HCT116 (cell line): ENCODE data around the gene OPHN1. TPM values are rescaled to one million over a fixed set of nuclear protein-coding genes. Genes with fewer than 3 reads are reported as not detected.

Experiments used
- ATAC-seq: fragments of 200-7000 bp; cut with Tn5 transposase; 2 replicates; pipeline ENCODE4 v1.9.1; 2020; ENCODE audit warnings: mild to moderate bottlenecking, moderate library complexity
- BruUV-seq: library from RNA; stranded (reverse); fragments of 400-500 nt; replicated peaks from 2 replicates; lab custom pipeline; 2021; lab: Mats Ljungman, UMichigan
- CTCF ChIA-PET: fragments of 300-600 bp; sonication (Branson Sonifier 250); formaldehyde crosslinking; loops from one replicate; lab custom pipeline; 2021; ENCODE audit warnings: antibody characterized with exemption; lab: Charles Lee
- POLR2A ChIA-PET: fragments of 300-600, 350-600 bp; sonication (Branson Sonifier 250); formaldehyde crosslinking; loops from one replicate; lab custom pipeline; 2021; ENCODE audit warnings: antibody characterized with exemption; lab: Charles Lee
- RAD21 ChIA-PET, 2 experiments: fragments of 300-600 bp; sonication (Branson Sonifier 250); formaldehyde crosslinking; loops; one replicate each; lab custom pipeline; 2023; ENCODE audit warnings: low total read pairs in 2 of 2; ENCODE audit not compliant: uncharacterized antibody in 2 of 2, unreplicated experiment in 2 of 2, low non-redundant PET in 1 of 2; lab: Charles Lee
- DNase-seq: peaks from one replicate; pipeline ENCODE4 v3.0.0-alpha.2; 2010; ENCODE audit warnings: low read depth, low spot score
- H2AFZ ChIP-seq: fragments of 200-600 bp; shearing (Covaris generic), sonication (generic); 2 replicates; pipeline ENCODE4 v1.6.1; 2017; ENCODE audit warnings: low read depth, mixed run types, mixed read lengths, antibody characterized with exemption, low read length; ENCODE audit not compliant: poor library complexity, severe bottlenecking
- H3K27ac ChIP-seq: 2 replicates; pipeline ENCODE4 v1.5.1; 2012; ENCODE audit warnings: low read depth, low read length
- H3K27me3 ChIP-seq: fragments of 200-600 bp; sonication (generic); 2 replicates; pipeline ENCODE4 v1.6.1; 2016; ENCODE audit warnings: mixed run types, low read length, mixed read lengths; ENCODE audit not compliant: insufficient read depth
- H3K36me3 ChIP-seq, 2 experiments: fragments of 200-500 bp in 1 of 2; fragments of 200-600 bp in 1 of 2; sonication (Bioruptor generic) in 1 of 2; sonication (generic) in 1 of 2; 2 replicates each; pipeline versions ENCODE4 v1.5.1 to v1.6.1; 2014 to 2016; ENCODE audit warnings: low read length in 2 of 2, inconsistent platforms in 1 of 2, mixed read lengths in 1 of 2, mixed run types in 1 of 2; ENCODE audit not compliant: insufficient read depth in 2 of 2, control insufficient read depth in 1 of 2
- H3K4me1 ChIP-seq, 2 experiments: fragments of 200-600 bp in 1 of 2; sonication (generic) in 1 of 2; 2 replicates each; pipeline versions ENCODE4 v1.5.1 to v1.6.1; 2012 to 2017; ENCODE audit warnings: low read length in 2 of 2, inconsistent platforms in 1 of 2, mild to moderate bottlenecking in 1 of 2, mixed read lengths in 1 of 2, mixed run types in 1 of 2, moderate library complexity in 1 of 2; ENCODE audit not compliant: insufficient read depth in 2 of 2, control insufficient read depth in 1 of 2
- H3K4me2 ChIP-seq: fragments of 200-600 bp; sonication (generic); 2 replicates; pipeline ENCODE4 v1.6.1; 2017; ENCODE audit warnings: mixed run types, low read length, mixed read lengths
- H3K4me3 ChIP-seq, 2 experiments: fragments of 200-600 bp in 1 of 2; sonication (generic) in 1 of 2; replicated peaks in 1 of 2; 2 replicates each; pipeline ENCODE4 v1.5.1; 2011 to 2016; ENCODE audit warnings: low read length in 2 of 2, control low read depth in 1 of 2, low read depth in 1 of 2, mild to moderate bottlenecking in 1 of 2, mixed read lengths in 1 of 2, mixed run types in 1 of 2
- H3K79me2 ChIP-seq: fragments of 200-600 bp; sonication (generic); 2 replicates; pipeline ENCODE4 v1.6.1; 2017; ENCODE audit warnings: mild to moderate bottlenecking, mixed run types, low read length, moderate library complexity, mixed read lengths; ENCODE audit not compliant: insufficient read depth
- H3K9ac ChIP-seq: fragments of 200-600 bp; sonication (generic); 2 replicates; pipeline ENCODE4 v1.6.1; 2016; ENCODE audit warnings: low read length, mixed read lengths
- H3K9me2 ChIP-seq: fragments of 200-600 bp; sonication (generic), shearing (Covaris generic); 2 replicates; pipeline ENCODE4 v1.6.1; 2017; ENCODE audit warnings: mixed run types, mild to moderate bottlenecking, moderate library complexity; ENCODE audit not compliant: insufficient read depth
- H3K9me3 ChIP-seq, 2 experiments: fragments of 200-500 bp in 1 of 2; fragments of 200-600 bp in 1 of 2; sonication (Bioruptor generic) in 1 of 2; sonication (generic) in 1 of 2; 2 replicates each; pipeline ENCODE4 v1.6.1; 2014 to 2017; ENCODE audit warnings: low read length in 2 of 2, mixed read lengths in 2 of 2, inconsistent platforms in 1 of 2, low read depth in 1 of 2, mild to moderate bottlenecking in 1 of 2, mixed run types in 1 of 2, moderate library complexity in 1 of 2; ENCODE audit not compliant: control insufficient read depth in 1 of 2, insufficient read depth in 1 of 2
- H4K20me1 ChIP-seq: fragments of 200-600 bp; sonication (generic), shearing (Covaris generic); 2 replicates; pipeline ENCODE4 v1.6.1; 2017; ENCODE audit warnings: mixed run types, mild to moderate bottlenecking, moderate library complexity; ENCODE audit not compliant: insufficient read depth
- ATF3 ChIP-seq: IDR thresholded peaks from 2 replicates; pipeline ENCODE4 v1.6.1; 2012
- CBX3 ChIP-seq: IDR thresholded peaks from 2 replicates; pipeline ENCODE4 v1.6.1; 2012; ENCODE audit warnings: low read depth
- CEBPB ChIP-seq: IDR thresholded peaks from 2 replicates; pipeline ENCODE4 v1.6.1; 2012; ENCODE audit warnings: low read depth
- CTCF ChIP-seq, 3 experiments: fragments of 200-600 bp in 1 of 3; sonication (generic) in 1 of 3; IDR thresholded peaks in 2 of 3; conservative IDR thresholded peaks in 1 of 3; 2 replicates each; pipeline ENCODE4 v1.5.1; 2012 to 2017; ENCODE audit warnings: low read depth in 2 of 3, low read length in 2 of 3, antibody characterized with exemption in 1 of 3, borderline replicate concordance in 1 of 3, control low read depth in 1 of 3, mild to moderate bottlenecking in 1 of 3, mixed read lengths in 1 of 3, mixed run types in 1 of 3, moderate library complexity in 1 of 3; ENCODE audit not compliant: insufficient read depth in 1 of 3
- EGR1 ChIP-seq: IDR thresholded peaks from 2 replicates; pipeline ENCODE4 v1.6.1; 2012; ENCODE audit warnings: low read depth
- ELF1 ChIP-seq: IDR thresholded peaks from 2 replicates; pipeline ENCODE4 v1.6.1; 2012; ENCODE audit warnings: low read depth, borderline replicate concordance
- EZH2 ChIP-seq: fragments of 200-600 bp; sonication (generic); IDR thresholded peaks from 2 replicates; pipeline ENCODE4 v1.6.1; 2017; ENCODE audit warnings: antibody characterized with exemption, mixed run types
- EZH2phosphoT487 ChIP-seq: fragments of 200-600 bp; IDR thresholded peaks from 2 replicates; pipeline ENCODE4 v1.6.1; 2018; ENCODE audit warnings: antibody characterized with exemption, borderline replicate concordance
- FOSL1 ChIP-seq: IDR thresholded peaks from 2 replicates; pipeline ENCODE4 v1.6.1; 2012; ENCODE audit warnings: low read depth
- JUND ChIP-seq: IDR thresholded peaks from 2 replicates; pipeline ENCODE4 v1.6.1; 2012
- MAX ChIP-seq: IDR thresholded peaks from 2 replicates; pipeline ENCODE4 v1.6.1; 2012
- POLR2A ChIP-seq: IDR thresholded peaks from 2 replicates; pipeline ENCODE4 v1.7.0; 2011; ENCODE audit warnings: borderline replicate concordance; ENCODE audit not compliant: insufficient read depth, insufficient read length; ENCODE audit errors: extremely low read depth
- SIN3A ChIP-seq: IDR thresholded peaks from 2 replicates; pipeline ENCODE4 v1.6.1; 2012; ENCODE audit warnings: low read depth
- SP1 ChIP-seq: IDR thresholded peaks from 2 replicates; pipeline ENCODE4 v1.6.1; 2012; ENCODE audit warnings: low read depth
- SRF ChIP-seq: IDR thresholded peaks from 2 replicates; pipeline ENCODE4 v1.6.1; 2012; ENCODE audit warnings: low read depth
- TCF7L2 ChIP-seq: IDR thresholded peaks from 2 replicates; pipeline ENCODE4 v1.7.0; 2011; ENCODE audit warnings: borderline replicate concordance, inconsistent platforms; ENCODE audit not compliant: insufficient read depth, insufficient read length; ENCODE audit errors: extremely low read depth
- ZFX ChIP-seq: fragments of 450-650 bp; IDR thresholded peaks from 2 replicates; pipeline ENCODE4 v1.6.1; 2017
- intact Hi-C: fragments of 100-400 bp; cut with micrococcal nuclease; formaldehyde crosslinking; loops from 2 replicates; pipeline ENCODE4 v1.10.0; 2022
- total RNA-seq: library from RNA; stranded (reverse); gene quantifications from one replicate; pipeline ENCODE4 v1.2.1, GENCODE V29; 2021; ENCODE audit not compliant: unreplicated experiment

The OPHN1 gene
- total RNA-seq, 1 experiment from 2014 or later: 2.9 TPM

GRCh38 chrX:68440940-68441339 is 7.6 kb upstream of the OPHN1 start:
- POLR2A ChIA-PET: no interaction called here

More at GRCh38 chrX:68440940-68441339, 7.6 kb upstream of the OPHN1 start:
- Histone ChIP-seq H3K9ac (no peak overlapping the region), H3K36me3 (no peaks in the 10 kb centered on the region), H3K9me2 (no peaks in the 10 kb centered on the region), H3K27me3 (no peaks in the 10 kb centered on the region), H3K79me2 (no peaks in the 10 kb centered on the region), H3K4me1 (peaks cover 2 to 14% of the 10 kb centered on the region in 2 experiments; a peak in 3 of 4 replicates), H3K27ac (no peak overlapping the region), H3K9me3 (no peaks in the 10 kb centered on the region), H2AFZ (peak overlapping the region; percentile 45), H3K4me2 (no peak overlapping the region), H4K20me1 (no peaks in the 10 kb centered on the region), H3K4me3 (no peak overlapping the region)
- ChIA-PET RAD21 (no interaction called here), CTCF (no interaction called here)
- DNase-seq: no peak
- TF ChIP-seq JUND: no peak
- no peak for TF ChIP-seq CTCF (IDR thresholded peaks at IDR 0.05 in 2 of 3, conservative IDR thresholded peaks at IDR 0.05 in 1 of 3; ENCODE audit: borderline replicate concordance in 1 of 3, insufficient read depth in 1 of 3, low read depth in 2 of 3, low read length in 2 of 3)
- TF ChIP-seq MAX: no peak
- TF ChIP-seq EZH2: no peak
- no peak for TF ChIP-seq CEBPB
- no peak for TF ChIP-seq ELF1
- no peak for TF ChIP-seq SRF
- no peak for TF ChIP-seq CBX3
- no peak for TF ChIP-seq ZFX
- no peak for TF ChIP-seq SP1
- no peak for TF ChIP-seq SIN3A
- TF ChIP-seq FOSL1: no peak
- TF ChIP-seq TCF7L2: no peak
- no peak for TF ChIP-seq EGR1
- no peak for TF ChIP-seq ATF3
- TF ChIP-seq EZH2phosphoT487: no peak
- no peak for TF ChIP-seq POLR2A
- no peak for ATAC-seq
- no TSS peak for BruUV-seq
- intact Hi-C loops: no loop called here
